H1 (cell line): ENCODE data around the gene ELOF1. TPM values are rescaled to one million over a fixed set of nuclear protein-coding genes. Genes with fewer than 3 reads are reported as not detected.
A peak's percentile ranks its signal among the peaks of the same experiment; 100 is the strongest.

Experiments used
- BRCA1 ChIP-seq: IDR thresholded peaks from 2 replicates; pipeline ENCODE4 v1.6.1; 2012; ENCODE audit warnings: low read depth, low read length, improper control_type of control experiment
- E2F6 ChIP-seq: IDR thresholded peaks from 2 replicates; pipeline ENCODE4 v1.6.1; 2012; ENCODE audit warnings: inconsistent platforms
- GABPA ChIP-seq: IDR thresholded peaks from 2 replicates; pipeline ENCODE4 v1.6.1; 2011; ENCODE audit warnings: mild to moderate bottlenecking, low read length, moderate library complexity, borderline replicate concordance; ENCODE audit not compliant: insufficient read depth
- GTF2F1 ChIP-seq: IDR thresholded peaks from 2 replicates; pipeline ENCODE4 v1.6.1; 2012; ENCODE audit warnings: low read depth, low read length, improper control_type of control experiment, borderline replicate concordance
- NANOG ChIP-seq: IDR thresholded peaks from 2 replicates; pipeline ENCODE4 v1.6.1; 2011; ENCODE audit warnings: low read length, low read depth, mild to moderate bottlenecking, inconsistent platforms; ENCODE audit not compliant: insufficient read depth, poor library complexity, severe bottlenecking
- NRF1 ChIP-seq: IDR thresholded peaks from 2 replicates; pipeline ENCODE4 v1.6.1; 2011; ENCODE audit warnings: mild to moderate bottlenecking, low read depth, low read length, improper control_type of control experiment
- RBBP5 ChIP-seq: IDR thresholded peaks from 2 replicates; pipeline ENCODE4 v1.7.1; 2012; ENCODE audit warnings: low read depth, mild to moderate bottlenecking, inconsistent platforms, low read length, moderate library complexity, borderline replicate concordance
- RNF2 ChIP-seq: fragments of 200-900, 300-1000 bp; sonication (generic); IDR thresholded peaks from 2 replicates; pipeline ENCODE4 v1.7.1; 2016; ENCODE audit warnings: borderline replicate concordance, low read depth, mild to moderate bottlenecking, antibody characterized with exemption, low read length; ENCODE audit not compliant: poor library complexity, severe bottlenecking; ENCODE audit errors: missing control alignments
- SP1 ChIP-seq: IDR thresholded peaks from 2 replicates; pipeline ENCODE4 v1.6.1; 2011; ENCODE audit warnings: low read depth, low read length
- SP2 ChIP-seq: IDR thresholded peaks from 2 replicates; pipeline ENCODE4 v1.6.1; 2012; ENCODE audit warnings: mild to moderate bottlenecking, low read length, inconsistent platforms
- SP4 ChIP-seq: IDR thresholded peaks from 2 replicates; pipeline ENCODE4 v1.6.1; 2012; ENCODE audit warnings: low read length, inconsistent platforms
- polyA plus RNA-seq, 7 experiments: library from polyadenylated mRNA; depleted of rRNA in 3 of 7; stranded (reverse) in 5 of 7; unstranded in 2 of 7; fragments of >200 nt in 5 of 7; fragments of 200-250 nt in 2 of 7; gene quantifications; 1 replicate in 5 of 7; 2 replicates in 1 of 7; 4 replicates in 1 of 7; pipeline versions ENCODE4 v1.2.1 to v1.2.3, GENCODE V29; 2011 to 2013; ENCODE audit warnings: missing spikeins in 2 of 7, mixed read lengths in 2 of 7
- total RNA-seq: library from RNA; stranded (reverse); fragmentation: NEBNext Ultra II Directional; extraction: Animal tissue kit (Norgen Biotek cat#: 25700); gene quantifications from 2 replicates; pipeline ENCODE4 v1.2.1, GENCODE V29; 2021

ELOF1 gene
- total and polyA plus RNA-seq, 2 of the 8 experiments (the other 6 are each of a cell fraction or from before 2014, with no cell fraction given): 84.2 to 101 TPM

GRCh38 chr19:11597202-11598102 is 38.4 kb upstream of the ELOF1 start, which contains the start of gene ZNF627 (continued):
- TF ChIP-seq SP1 (peak; percentile 78; the same call in 1 of the 2 replicates), NRF1 (no peak), E2F6 (no peak), BRCA1 (no peak), NANOG (no peak), GTF2F1 (no peak), RNF2 (no peak), SP4 (no peak), GABPA (no peak), SP2 (no peak), RBBP5 (no peak)
